ENCODE data around the gene VPS41. TPM values are rescaled to one million over a fixed set of nuclear protein-coding genes. Genes with fewer than 3 reads are reported as not detected.

The VPS41 gene
- total and polyA plus RNA-seq, 12 donors, result 12.7 to 133 (median 59.8) TPM

GRCh38 chr7:38677981-38678697, 230.9 kb downstream of the VPS41 start:
- no peak overlapping the region for H3K4me3 ChIP-seq
- TF ChIP-seq, protein P1, sequence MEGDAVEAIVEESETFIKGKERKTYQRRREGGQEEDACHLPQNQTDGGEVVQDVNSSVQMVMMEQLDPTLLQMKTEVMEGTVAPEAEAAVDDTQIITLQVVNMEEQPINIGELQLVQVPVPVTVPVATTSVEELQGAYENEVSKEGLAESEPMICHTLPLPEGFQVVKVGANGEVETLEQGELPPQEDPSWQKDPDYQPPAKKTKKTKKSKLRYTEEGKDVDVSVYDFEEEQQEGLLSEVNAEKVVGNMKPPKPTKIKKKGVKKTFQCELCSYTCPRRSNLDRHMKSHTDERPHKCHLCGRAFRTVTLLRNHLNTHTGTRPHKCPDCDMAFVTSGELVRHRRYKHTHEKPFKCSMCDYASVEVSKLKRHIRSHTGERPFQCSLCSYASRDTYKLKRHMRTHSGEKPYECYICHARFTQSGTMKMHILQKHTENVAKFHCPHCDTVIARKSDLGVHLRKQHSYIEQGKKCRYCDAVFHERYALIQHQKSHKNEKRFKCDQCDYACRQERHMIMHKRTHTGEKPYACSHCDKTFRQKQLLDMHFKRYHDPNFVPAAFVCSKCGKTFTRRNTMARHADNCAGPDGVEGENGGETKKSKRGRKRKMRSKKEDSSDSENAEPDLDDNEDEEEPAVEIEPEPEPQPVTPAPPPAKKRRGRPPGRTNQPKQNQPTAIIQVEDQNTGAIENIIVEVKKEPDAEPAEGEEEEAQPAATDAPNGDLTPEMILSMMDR (IDR thresholded peaks at IDR 0.05), result no peak
- TF ChIP-seq POLR2A (IDR thresholded peaks at IDR 0.05), result no peak
- DNase-seq, result no peak
- H3K4me1 ChIP-seq (replicated peaks in 1 of 2), result no peaks in the 10 kb centered on the region
- no peak overlapping the region for H3K27ac ChIP-seq
- no peaks in the 10 kb centered on the region for H3K9me3 ChIP-seq (replicated peaks in 1 of 3)
- H3K36me3 ChIP-seq (replicated peaks in 1 of 2), result no peaks in the 10 kb centered on the region
- WGBS, 4 donors, result 77 to 85% (median 82%) methylated on average over 4 to 5 of the region's 5 CpGs
- H3K27me3 ChIP-seq, result no peaks in the 10 kb centered on the region
- intact Hi-C loops (cut with DNase I), result no loop called here

DNA sequence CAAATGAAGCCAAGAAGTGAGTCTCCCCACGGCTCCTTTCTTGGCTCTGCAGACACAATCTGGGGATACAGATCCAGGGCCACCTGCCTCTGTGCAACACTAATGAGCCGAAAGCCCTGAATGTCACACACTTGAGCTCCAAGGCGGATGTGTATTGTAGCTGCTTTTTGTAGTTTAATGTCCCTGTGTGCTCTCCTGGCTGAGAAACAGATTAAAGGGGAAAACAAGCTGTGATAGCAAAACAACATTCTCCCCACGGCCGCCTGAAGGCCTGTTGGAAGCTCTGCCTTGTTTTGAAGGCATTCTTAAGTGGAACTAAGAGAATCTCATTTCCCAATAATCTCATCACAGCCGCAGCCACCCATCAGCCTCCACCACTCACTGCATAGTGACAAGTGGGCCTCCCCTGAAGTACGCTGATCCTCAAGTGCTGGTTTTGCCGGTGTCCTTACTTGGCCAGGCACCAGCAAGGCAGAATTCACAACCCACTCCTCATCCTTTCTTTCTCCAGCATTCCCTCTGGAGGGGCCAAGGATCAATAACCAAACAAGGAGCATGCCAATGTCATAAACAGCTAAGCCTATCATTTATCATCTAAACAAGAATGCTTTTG, 233.4 kb downstream of the VPS41 start:
- Histone ChIP-seq H3K9me3 (replicated peaks in 1 of 3) (no peaks in the 10 kb centered on the region), H3K36me3 (replicated peaks in 1 of 2) (no peaks in the 10 kb centered on the region), H3K4me1 (replicated peaks in 1 of 2) (no peaks in the 10 kb centered on the region), H3K27ac (no peak overlapping the region), H3K4me3 (no peak overlapping the region), H3K27me3 (no peaks in the 10 kb centered on the region)
- DNase-seq, result no peak
- TF ChIP-seq POLR2A (IDR thresholded peaks at IDR 0.05), result no peak
- TF ChIP-seq, protein P1 (IDR thresholded peaks at IDR 0.05), result no peak
- intact Hi-C loops (cut with DNase I), result no loop called here
- 63 to 72% (median 70%) methylated on average over 8 of the region's 8 CpGs for WGBS, 4 donors

GRCh38 chr7:38674513-38674912, 234.5 kb downstream of the VPS41 start:
- DNase-seq, result no peak
- Histone ChIP-seq H3K27me3 (no peaks in the 10 kb centered on the region), H3K27ac (no peak overlapping the region), H3K4me1 (replicated peaks in 1 of 2) (no peaks in the 10 kb centered on the region), H3K36me3 (replicated peaks in 1 of 2) (no peaks in the 10 kb centered on the region), H3K4me3 (no peak overlapping the region), H3K9me3 (replicated peaks in 1 of 3) (no peaks in the 10 kb centered on the region)
- 44 to 68% (median 61%) methylated on average over 1 of the region's 1 CpG for WGBS, 4 donors
- TF ChIP-seq POLR2A (IDR thresholded peaks at IDR 0.05), result no peak
- TF ChIP-seq, protein P1 (IDR thresholded peaks at IDR 0.05), result no peak
- intact Hi-C loops (cut with DNase I), result no loop called here

- Histone ChIP-seq H3K4me1 (replicated peaks in 1 of 2) (no peaks in the 10 kb centered on the region), H3K36me3 (replicated peaks in 1 of 2) (no peaks in the 10 kb centered on the region), H3K4me3 (no peak overlapping the region), H3K27me3 (no peaks in the 10 kb centered on the region), H3K9me3 (replicated peaks in 1 of 3) (no peaks in the 10 kb centered on the region), H3K27ac (peak overlapping the region in 1 of 5 donors; percentile 7)
- intact Hi-C loops (cut with DNase I), result no loop called here
- TF ChIP-seq, protein P1 (IDR thresholded peaks at IDR 0.05), result no peak
- TF ChIP-seq POLR2A (IDR thresholded peaks at IDR 0.05), result no peak
- peak in 2 of 7 donors; percentile 22 to 23 for DNase-seq
- WGBS, 4 donors, result 63 to 77% (median 67%) methylated on average over 3 of the region's 3 CpGs
Observed at GRCh38 chr7:38673795-38674194, 235.2 kb downstream of the VPS41 start.

Other genes starting within 250 kb of the VPS41 start
- under 1 TPM in 2 of 9 donors, not detected in 7; 0.19 to 0.31 TPM for gene POU6F2, start 68.7 kb upstream of the VPS41 start, total RNA-seq
- gene POU6F2, start 68.7 kb upstream of the VPS41 start, polyA plus RNA-seq, result under 1 TPM in 1 of 3 donors, not detected in 2; 0.03 TPM